ENCODE data around the gene NEK4.
A peak's percentile ranks its signal among the peaks of the same experiment; 100 is the strongest.
"Not testable (repeated sequence)": the region's sequence is repeated elsewhere in the genome, so short reads cannot be mapped to it uniquely, and the experiment has no call there.

Gene NEK4

GRCh38 chr3:52695798-52696671 lies 74.7 kb downstream of the NEK4 start:
- no peak for DNase-seq

- DNase-seq: no peak
Observed at GRCh38 chr3:52694528-52695189, 76.1 kb downstream of the NEK4 start.

GRCh38 chr3:52693071-52693470 lies 77.7 kb downstream of the NEK4 start:
- DNase-seq: no peak

GRCh38 chr3:52690560-52690959 lies 80.2 kb downstream of the NEK4 start:
- DNase-seq: no peak

- no peak for DNase-seq
Observed at GRCh38 chr3:52689151-52689550, 81.6 kb downstream of the NEK4 start.

GRCh38 chr3:52688266-52688665 lies 82.5 kb downstream of the NEK4 start:
- DNase-seq: no peak

GRCh38 chr3:52685709-52686691 lies 84.7 kb downstream of the NEK4 start, which contains the start of the genes GNL3 and PBRM1:
Gene GNL3 (plus strand): TSS chr3:52686032. CDS start chr3:52686093, 61 bp downstream.
Gene PBRM1 (minus strand): TSS chr3:52685913.
- DNase-seq: peak; percentile 69 to 77

- DNase-seq: peak in 1 of 2 experiments; percentile 47
Observed at GRCh38 chr3:52685285-52685708, 85.4 kb downstream of the NEK4 start.

- no peak for DNase-seq
Observed at GRCh38 chr3:52684184-52684583, 86.6 kb downstream of the NEK4 start.

GRCh38 chr3:52683611-52684010 lies 87.1 kb downstream of the NEK4 start:
- no peak for DNase-seq

GRCh38 chr3:52682016-52682415 lies 88.7 kb downstream of the NEK4 start:
- peak in 1 of 2 experiments; percentile 34 for DNase-seq

GRCh38 chr3:52681596-52681995 lies 89.1 kb downstream of the NEK4 start:
- no peak for DNase-seq

- DNase-seq: no peak
Observed at GRCh38 chr3:52679811-52680210, 90.9 kb downstream of the NEK4 start.

GRCh38 chr3:52679199-52679538 lies 91.6 kb downstream of the NEK4 start:
- no peak for DNase-seq

- DNase-seq: no peak
Observed at GRCh38 chr3:52678265-52679198, 92.2 kb downstream of the NEK4 start.

- DNase-seq: not testable (repeated sequence)
Observed at GRCh38 chr3:52676201-52676600, 94.5 kb downstream of the NEK4 start.

GRCh38 chr3:52671676-52672075 lies 99.1 kb downstream of the NEK4 start:
- DNase-seq: no peak

GRCh38 chr3:52670621-52671521 lies 99.9 kb downstream of the NEK4 start:
- peak; percentile 92 to 97 for DNase-seq

- DNase-seq: no peak
Observed at GRCh38 chr3:52663098-52663497, 107.6 kb downstream of the NEK4 start.

- no peak for DNase-seq
Observed at GRCh38 chr3:52660046-52660445, 110.7 kb downstream of the NEK4 start.

Measured in SW 1271 (cell line).